GM18499 (cell line): ENCODE measurements around the gene EIF4A3.

Experiments used
- ATAC-seq: cut with Tn5 transposase; IDR thresholded peaks from one replicate; pipeline ENCODE4 v1.9.1; 2021; ENCODE audit warnings: moderate number of reproducible peaks; ENCODE audit not compliant: insufficient read depth, unreplicated experiment

EIF4A3 gene

DNA sequence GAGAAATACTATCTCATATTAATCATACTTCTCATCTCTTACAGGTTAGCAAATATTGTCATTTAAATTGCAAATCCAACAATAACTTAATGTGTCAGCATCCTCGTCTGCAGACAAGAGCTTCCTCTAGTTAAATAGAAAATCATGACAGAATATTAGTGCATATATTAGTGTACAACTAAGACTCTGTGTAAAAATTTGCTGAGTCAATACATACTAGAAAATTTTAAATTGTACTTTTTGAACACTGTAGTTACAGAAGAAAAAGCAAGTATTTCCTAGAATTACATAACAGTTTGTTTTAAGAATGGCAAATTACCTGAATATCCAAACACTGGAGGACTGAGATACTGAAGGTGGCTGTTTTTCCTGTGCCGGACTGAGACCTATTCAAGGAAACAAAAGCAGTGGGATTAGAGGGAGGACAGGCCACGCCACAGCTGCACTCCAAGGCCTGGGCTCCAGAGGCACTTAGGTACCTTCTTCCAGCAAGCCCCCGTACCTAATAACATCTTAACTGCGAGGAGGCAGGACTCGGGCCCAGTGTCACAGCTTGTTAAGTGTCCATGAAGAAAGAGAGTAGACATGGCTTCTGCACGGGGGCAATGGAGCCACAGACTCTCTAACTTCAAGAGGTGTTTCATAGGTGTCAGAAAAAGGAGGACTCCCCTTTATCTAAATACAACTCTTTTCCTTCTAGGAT lies 5.3 kb downstream of the EIF4A3 start:
- ATAC-seq, result no peak

DNA sequence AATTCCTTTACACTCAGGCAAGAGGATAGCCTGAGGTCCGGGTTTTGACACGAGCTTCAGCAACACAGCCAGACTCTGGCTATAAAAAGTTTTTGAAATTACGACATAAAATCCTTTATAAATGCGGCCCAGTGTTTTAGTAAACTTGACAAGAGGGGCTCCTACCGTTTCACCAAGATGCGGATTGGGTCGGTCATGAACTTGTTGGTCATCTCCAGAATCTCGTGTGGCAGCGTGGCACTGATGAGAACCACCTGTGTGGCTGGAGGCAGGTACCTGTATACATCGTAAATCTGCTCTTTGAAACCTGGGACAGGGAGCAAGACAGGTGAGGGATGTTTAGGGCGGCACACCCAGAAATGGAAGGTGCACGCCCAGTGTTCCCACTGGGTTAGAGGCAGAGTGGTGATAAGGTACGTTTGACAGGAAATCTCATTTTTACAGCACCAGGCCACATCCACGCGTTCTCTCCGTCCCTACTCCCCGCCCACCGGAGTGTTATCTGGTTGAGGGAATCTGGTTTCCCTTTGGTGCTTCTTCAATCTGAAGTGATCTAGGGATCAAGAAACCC lies 8.0 kb downstream of the EIF4A3 start:
- no peak for ATAC-seq

DNA sequence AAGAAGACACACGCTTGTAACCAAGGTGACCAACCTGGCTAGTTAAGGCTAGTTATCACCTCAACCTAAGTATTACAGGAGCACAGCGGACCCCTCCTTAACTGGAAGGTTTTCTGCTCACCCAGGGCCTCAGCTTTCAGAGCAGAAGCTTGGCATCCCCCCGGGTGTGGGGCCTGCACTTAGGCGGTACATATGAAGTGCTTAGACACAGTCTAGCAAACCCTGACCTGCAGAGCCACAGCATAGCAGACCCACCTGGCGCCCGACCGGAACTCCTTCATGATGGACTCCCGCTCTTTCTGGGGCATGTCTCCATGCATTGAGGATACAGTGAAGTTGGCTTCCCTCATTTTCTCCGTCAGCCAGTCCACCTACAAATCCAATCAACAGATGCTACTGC lies 9.8 kb downstream of the EIF4A3 start:
- no peak for ATAC-seq

DNA sequence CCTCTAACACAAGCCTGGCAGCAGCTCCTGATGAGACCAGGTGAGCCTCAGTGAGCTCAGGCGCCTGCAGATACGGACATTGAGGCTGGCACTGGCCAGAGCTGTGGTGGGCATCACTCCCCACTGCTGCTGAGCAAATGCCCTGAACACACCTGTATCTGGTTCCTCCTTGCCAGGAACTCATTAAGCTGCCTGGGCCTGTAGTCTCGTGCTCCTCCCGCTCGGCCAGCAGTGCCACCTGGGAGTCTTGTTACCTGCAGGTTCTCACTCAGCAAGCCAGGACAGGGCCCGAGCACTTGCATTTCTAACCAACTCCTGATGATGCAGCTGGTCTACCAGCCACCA lies 13.3 kb downstream of the EIF4A3 start:
- no peak for ATAC-seq

DNA sequence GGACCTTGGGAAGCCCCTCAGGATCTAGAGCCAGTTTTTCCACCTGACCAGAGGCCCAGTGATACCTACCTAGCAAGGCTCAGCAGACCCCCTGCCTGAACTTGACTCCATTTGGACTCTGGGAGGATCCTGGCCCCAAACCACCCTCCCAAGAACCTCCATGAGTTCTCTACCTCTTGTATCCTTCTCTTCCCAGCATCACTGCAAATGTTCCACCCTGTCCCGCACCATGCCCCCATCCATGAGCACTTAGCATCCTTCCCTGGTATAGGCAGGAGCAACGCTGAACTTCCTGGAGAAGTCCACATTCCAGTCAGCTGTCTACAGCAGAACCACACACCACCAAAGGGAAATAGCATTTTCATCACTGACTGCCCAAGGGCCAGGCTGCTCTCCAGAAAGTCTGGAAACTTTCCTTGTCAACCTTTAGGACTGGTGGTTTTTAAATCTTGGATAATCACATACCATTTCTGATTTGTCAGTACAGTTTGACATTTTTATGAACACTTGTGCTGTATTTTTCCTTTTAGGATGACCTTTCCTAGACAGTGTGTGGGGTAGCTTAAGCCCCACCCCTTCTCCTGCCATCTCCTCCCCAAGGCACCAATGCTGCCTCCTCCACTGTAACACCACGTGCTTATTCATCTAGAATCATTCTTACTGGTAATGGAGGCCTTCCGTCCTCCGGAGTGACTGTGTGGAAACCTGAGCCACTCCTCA lies 13.9 kb downstream of the EIF4A3 start:
- ATAC-seq, result no peak

DNA sequence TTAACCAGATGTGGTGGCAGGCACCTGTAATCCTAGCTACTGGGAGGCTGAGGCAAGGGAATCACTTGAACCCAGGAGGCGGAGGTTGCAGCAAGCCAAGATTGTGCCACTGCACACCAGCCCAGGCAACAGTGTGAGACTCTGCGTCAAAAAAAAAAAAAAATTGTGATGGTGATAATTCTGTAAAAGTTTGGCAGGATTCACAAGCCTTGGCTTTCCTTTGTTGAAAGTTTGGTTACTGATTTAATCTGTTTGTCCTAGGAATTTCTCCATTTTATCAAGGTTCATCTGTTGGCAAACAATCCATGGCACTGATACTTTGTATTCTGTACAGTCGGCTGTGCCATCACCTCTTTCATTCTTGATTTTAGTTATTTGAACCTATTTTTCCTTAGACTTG lies 15.9 kb downstream of the EIF4A3 start:
- ATAC-seq, result no peak

DNA sequence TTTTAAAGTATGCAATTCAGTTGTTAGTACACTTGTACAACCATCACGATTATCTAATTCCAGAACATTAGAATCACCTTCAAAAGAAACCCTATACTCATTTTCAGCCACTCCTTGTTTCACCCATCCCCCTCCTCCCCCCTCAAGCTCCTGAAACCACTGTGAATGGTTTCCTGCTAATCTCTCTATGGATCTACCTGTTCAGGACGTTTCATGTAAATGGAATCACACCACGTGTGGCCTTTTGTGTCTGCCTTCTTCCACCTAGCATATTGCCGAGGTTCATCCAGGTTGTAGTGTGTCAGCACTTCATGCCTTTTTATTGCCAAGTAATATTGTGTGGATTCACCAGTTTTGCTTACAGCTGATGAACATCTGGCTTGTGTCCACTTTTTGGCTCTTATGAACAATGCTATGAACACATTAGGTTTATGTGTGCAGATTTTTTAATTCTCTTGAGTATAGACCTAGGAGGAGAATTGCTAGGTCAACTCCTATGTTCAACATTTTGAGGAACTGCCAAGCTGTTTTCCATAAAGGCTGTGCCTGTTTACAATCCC lies 17.8 kb downstream of the EIF4A3 start:
- no peak for ATAC-seq

DNA sequence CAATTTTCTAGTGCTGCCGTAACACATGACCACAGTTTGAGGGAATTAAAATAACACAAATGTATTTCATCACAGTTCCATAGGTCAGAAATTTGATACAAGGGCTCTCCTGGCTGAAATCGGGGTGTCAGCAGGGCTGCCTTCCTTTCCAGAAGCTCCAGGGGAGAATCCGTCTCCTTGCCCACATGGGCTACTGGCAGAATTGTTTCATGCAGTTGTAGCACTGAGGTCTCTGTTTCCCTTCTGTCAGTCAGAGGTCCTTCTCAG lies 20.5 kb downstream of the EIF4A3 start:
- no peak for ATAC-seq

DNA sequence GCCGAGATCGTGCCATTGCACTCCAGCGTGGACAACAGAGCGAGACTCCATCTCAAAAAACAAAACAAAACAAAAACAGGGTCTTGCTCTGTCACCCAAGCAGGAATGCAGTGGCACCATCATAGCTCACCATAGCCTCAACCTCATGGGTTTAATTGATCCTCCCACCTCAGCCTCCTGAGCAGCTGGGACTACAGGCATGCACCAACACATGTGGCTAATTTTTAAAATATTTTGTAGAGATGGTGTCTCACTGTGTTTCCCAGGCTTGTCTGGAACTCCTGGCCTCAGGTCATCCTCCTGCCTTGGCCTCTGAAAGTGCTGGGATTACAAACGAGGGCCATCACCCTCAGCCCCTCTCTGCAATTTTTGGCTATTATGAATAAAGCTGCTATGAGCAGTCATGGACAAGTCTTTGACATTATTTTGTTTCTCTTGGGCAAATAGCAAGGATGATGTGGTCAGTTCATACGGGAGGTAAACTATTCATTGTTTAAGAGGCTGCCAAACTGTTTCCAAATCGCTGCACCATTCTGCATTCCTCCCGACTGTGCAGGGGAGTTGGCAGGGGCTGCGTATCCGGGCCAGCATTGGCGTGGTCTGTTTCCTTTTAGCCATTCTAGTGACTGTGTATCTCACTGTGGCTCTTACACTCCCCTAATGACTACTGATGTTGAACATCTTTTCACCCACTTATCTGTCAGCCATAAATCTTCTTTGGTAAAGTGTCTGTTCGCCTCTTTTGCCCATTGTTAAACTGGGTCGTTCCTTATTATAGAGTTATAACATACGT lies 21.1 kb downstream of the EIF4A3 start:
- no peak for ATAC-seq

DNA sequence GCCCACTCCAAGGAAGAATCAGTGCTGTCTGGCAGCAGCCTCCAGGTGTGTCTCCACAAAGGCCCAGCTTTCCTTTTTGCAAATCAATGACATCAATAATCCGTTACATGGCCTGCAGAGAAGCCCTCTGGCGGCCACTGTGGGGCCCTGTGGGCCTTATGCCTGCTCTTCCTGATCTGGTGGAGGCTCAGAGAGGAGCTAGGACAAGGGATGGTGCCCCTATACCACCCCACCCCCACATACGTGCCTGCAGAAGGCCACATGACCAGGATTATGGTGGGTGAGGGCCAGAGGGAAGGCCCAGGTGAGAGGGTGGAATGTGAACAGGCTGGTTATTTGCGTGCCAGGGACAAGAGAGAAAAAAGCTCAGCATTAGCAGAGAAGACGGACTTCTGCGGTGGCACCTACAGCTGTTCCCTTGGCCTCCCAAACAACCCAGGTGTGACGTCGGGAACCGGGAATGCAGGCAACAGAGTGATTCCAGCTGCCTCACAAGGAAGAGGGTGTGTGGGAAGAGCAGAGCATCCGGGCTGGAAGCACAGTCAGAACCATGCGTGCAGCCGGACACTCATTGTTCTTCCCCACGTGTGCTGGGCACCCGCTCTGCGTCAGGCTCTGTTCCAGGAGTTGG lies 22.5 kb downstream of the EIF4A3 start:
- no peak for ATAC-seq

DNA sequence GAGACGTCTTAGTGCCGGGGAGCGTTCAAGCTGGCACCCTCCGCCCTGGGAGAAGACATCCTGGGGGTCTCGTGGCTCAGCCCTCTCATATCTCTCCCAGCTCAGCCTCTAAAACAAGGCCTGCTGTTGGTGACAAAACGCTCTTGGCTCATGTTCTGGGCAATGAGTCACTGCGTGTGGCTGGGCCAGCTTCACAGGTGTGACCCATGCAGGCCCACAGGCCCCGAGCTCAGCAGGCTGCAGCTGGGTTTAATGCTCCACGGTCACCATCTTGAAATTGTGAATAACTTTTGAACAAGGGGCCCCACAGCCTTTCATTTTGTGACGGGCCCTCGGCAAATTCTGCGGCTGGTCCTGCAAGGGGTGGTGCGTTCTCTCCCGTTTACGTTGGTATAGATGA lies 23.1 kb downstream of the EIF4A3 start:
- ATAC-seq, result no peak

DNA sequence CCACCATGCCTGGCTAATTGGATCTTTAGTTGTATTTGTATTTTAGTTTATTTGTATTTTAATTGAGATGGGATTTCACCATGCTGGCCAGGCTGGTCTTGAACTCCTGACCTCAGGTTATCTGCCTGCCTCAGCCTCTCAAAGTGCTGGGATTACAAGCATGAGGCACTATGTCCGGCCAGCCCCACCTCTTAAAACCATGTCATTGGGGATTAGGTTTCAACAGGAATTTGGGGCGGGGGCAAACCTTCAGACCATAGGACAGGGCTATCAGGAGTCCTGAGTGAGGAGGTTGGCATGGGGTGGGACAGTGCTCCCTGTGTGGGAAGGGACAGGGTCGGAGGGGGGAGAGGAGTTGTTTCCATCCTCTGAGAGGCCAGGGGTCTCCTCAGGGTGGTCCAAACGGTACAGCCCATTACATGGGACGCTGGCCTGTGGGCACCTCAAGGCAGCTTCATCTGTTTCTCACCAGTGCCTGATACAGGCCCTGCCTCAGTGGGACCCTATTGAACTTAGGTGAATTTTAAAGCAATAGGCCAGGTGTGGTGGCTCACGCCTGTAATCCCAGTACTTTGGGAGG lies 23.9 kb downstream of the EIF4A3 start:
- no peak for ATAC-seq

DNA sequence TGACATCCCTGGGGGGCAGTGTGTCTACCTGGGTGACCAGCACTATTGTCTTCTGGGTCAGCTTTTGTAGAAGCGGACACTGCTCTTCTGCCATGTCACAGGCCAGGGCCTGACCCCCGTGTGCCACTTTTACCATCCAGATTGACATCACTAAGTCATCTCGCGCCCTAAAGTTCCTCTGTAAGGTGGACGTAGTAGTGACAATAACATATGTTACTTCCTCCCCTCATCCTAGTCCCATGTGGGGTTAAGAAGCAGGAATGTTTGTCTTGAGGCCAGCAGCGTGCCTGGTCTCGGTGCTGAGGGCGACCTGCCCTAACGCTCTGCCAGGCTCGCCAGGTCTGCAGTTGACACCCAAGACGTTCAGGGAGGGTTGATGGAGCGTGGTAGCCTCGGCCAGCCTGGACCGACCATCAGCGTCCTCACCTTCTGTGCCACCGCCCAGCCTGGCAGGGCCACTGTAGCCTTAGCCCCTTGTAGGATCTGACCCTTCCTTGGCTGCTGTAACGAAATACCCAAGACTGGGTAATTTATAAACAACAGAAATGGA lies 24.8 kb downstream of the EIF4A3 start:
- no peak for ATAC-seq

DNA sequence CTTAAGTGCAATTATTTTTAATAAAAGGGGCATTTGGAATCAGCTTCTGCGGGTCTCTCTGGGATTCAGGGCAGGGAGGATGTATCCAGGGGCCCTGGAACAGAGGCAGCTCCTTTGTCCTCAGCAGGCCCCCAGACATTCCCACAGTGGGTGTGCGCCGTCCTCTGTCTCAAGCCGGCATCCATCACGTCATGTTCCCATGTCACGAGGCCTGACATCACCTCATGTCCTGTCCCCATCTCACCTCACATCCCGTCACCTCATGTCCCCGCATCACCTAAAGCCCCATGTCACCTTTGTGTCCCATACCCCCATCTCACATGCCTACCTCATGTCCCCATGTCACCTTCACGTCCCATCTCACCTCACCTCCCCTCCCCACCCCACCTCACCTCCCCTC lies 27.1 kb downstream of the EIF4A3 start:
- ATAC-seq, result no peak

DNA sequence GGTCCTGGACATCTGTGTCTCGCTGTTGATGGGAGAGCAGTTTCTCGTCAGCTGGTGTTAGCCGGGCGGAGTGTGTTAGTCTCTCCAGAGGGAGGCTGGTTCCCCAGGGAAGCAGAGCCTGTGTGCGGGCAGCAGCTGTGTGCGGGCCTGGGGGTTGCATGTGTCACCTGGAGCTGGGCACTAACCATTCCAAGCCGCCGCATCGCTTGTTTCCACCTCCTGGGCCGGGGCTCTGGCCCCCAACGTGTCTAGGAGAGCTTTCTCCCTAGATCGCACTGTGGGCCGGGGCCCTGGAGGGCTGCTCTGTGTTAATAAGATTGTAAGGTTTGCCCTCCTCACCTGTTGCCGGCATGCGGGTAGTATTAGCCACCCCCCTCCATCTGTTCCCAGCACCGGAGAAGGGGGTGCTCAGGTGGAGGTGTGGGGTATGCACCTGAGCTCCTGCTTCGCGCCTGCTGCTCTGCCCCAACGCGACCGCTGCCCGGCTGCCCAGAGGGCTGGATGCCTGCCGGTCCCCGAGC lies 27.6 kb downstream of the EIF4A3 start:
- ATAC-seq, result no peak

DNA sequence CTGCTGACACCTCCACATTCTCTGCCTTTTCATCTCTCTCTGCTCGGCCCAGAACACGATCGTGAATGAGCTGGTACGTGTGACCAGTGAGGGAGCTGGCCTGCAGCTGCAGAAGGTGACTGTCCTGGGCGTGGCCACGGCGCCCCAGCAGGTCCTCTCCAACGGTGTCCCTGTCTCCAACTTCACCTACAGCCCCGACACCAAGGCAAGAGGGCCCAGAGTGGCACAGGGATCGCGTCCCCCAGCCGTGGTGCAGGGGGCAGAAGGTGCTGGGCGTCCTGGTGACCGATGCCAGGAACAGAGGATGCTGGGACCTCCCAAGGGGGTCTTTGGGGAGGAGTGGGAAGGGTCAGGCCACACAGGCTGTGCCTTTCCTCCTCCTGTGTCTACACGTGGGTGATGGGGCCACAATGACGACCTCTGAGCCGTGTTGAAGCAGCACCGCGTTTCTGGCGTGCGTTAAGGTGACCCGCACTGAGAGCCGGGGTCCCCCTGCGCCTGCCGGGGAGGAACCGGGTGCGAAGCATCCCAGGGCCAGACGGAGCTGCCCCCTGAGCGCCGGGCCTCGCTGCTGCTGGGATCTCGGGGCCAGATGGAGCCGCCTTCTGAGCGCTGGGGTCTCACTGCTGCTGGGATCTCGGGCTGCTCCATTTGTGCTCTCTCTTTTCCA lies 28.2 kb downstream of the EIF4A3 start:
- no peak for ATAC-seq

DNA sequence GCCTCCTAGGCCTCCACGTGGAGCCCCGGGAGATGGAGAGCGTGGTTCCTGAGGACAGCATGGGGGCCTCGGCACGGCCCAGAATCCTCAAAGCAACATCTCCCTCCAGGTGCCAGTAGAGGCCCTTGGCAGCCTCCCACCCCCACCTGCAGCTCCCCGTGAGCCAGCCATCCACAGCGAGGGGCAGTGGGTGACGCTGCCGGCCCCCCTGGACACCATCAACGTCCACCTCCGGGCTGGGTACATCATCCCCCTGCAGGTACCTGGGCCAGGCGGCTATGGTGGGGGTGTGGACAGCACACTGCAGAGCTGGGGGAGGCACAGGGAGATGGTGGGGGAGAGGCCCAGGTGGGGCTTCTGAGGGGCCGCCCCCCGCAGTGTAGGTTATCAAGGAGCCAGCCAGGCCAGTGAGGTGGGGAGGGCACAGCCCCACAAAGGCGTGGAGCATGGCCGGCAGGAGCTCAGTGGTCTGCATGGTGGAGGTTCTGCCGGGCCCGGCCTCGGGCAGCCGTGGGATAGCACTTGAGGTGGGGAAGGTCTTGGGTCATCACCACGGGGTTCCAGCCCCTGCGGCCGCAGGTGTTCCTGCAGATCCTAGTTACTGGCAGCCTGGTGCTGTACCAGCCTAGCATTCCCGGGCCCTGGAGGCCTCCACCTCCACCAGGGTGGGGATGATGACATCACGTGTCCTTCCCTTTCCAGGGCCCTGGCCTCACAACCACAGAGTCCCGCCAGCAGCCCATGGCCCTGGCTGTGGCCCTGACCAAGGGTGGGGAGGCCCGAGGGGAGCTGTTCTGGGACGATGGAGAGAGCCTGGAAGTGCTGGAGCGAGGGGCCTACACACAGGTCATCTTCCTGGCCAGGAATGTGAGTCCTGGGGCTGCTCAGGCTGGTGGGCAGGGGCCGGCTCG lies 29.2 kb downstream of the EIF4A3 start:
- ATAC-seq, result no peak

DNA sequence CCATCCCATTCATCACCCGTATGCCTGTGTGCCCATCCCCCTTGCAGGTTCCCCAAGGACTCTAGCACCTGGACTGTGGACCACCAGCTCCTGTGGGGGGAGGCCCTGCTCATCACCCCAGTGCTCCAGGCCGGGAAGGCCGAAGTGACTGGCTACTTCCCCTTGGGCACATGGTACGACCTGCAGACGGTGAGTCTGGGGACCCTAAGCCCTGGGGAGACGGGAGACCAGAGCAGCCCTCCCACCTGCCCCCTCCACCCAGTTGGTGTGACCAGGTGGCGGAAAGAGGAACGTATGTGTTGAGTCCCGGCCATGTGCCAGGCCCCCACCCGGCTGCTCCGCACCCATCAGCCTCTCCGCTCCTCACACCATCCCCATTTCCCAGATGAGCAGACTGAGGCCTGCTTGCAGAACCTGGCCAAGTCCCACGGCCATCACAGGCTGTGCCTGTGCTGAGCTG lies 30.0 kb downstream of the EIF4A3 start:
- no peak for ATAC-seq
